Mucosa of descending colon (tissue), 3 donors: ENCODE results near the gene ASS1. TPM values are rescaled to one million over a fixed set of nuclear protein-coding genes. Genes with fewer than 3 reads are reported as not detected.
A peak's percentile ranks its signal among the peaks of the same experiment; 100 is the strongest.

Experiments used
- ATAC-seq: fragments of 200-7000 bp; cut with Tn5 transposase; one replicate; pipeline ENCODE4 v1.9.1; 2020; ENCODE audit warnings: mild to moderate bottlenecking, moderate library complexity
- DNase-seq, 3 donors: peaks; one replicate each; pipeline ENCODE4 v3.0.0-alpha.2; 2020
- H3K36me3 ChIP-seq: fragments of 200-600 bp; one replicate; pipeline ENCODE4 v1.8.0; 2021; ENCODE audit warnings: low read depth, mild to moderate bottlenecking
- H3K4me1 ChIP-seq: fragments of 200-600 bp; one replicate; pipeline ENCODE4 v1.8.0; 2021; ENCODE audit warnings: low read depth, mild to moderate bottlenecking
- H3K4me3 ChIP-seq: fragments of 200-600 bp; one replicate; pipeline ENCODE4 v1.8.0; 2021; ENCODE audit warnings: mild to moderate bottlenecking
- H3K9me3 ChIP-seq: fragments of 200-600 bp; one replicate; pipeline ENCODE4 v1.8.0; 2021; ENCODE audit warnings: mild to moderate bottlenecking
- CTCF ChIP-seq: fragments of 200-600 bp; IDR thresholded peaks from one replicate; pipeline ENCODE4 v1.8.0; 2022; ENCODE audit warnings: antibody characterized with exemption, mild to moderate bottlenecking
- intact Hi-C, 2 donors: fragments of 100-400 bp; cut with DNase I in 1 of 2; cut with micrococcal nuclease in 1 of 2; formaldehyde crosslinking; loops; one replicate each; pipeline versions ENCODE4 v1.11.0 to v1.11.1; 2022; cut with DNase I, micrococcal nuclease
- total RNA-seq, 3 donors: library from RNA; stranded (reverse); fragmentation: NEBNext Ultra II Directional in 2 of 3; extraction: Animal tissue kit (Norgen Biotek cat#: 25700) in 2 of 3; gene quantifications; one replicate each; pipeline versions ENCODE4 v1.2.1 to v1.2.4, GENCODE V29; 2021 to 2023
- donor health status: DM: no; HTN: no; CAD: no; lungs with moderate emphysema.
- donor health status: DM: no; HTN: no; CAD: no.
- donor health status: DM: no; HTN: yes; CAD: no.

The ASS1 gene
- total RNA-seq, 3 donors from 2014 or later, result 221 to 410 (median 408) TPM

- Histone ChIP-seq H3K36me3 (no peaks in the 10 kb centered on the region), H3K4me3 (no peak overlapping the region), H3K9me3 (no peaks in the 10 kb centered on the region), H3K4me1 (no peaks in the 10 kb centered on the region)
- DNase-seq, result no peak
- TF ChIP-seq CTCF, result no peak
- intact Hi-C loops, result no loop called here
- no peak for ATAC-seq
Observed at GRCh38 chr9:130541533-130541932, 96.8 kb downstream of the ASS1 start.

GRCh38 chr9:130542038-130542437 lies 97.3 kb downstream of the ASS1 start:
- no peak for ATAC-seq
- no peak for TF ChIP-seq CTCF
- no peaks in the 10 kb centered on the region for H3K36me3 ChIP-seq
- intact Hi-C loops, result no loop called here
- no peaks in the 10 kb centered on the region for H3K4me1 ChIP-seq
- H3K4me3 ChIP-seq, result no peak overlapping the region
- DNase-seq, result no peak
- no peaks in the 10 kb centered on the region for H3K9me3 ChIP-seq

- intact Hi-C loops, result no loop called here
Observed at GRCh38 chr9:130542457-130543228, 97.9 kb downstream of the ASS1 start.

GRCh38 chr9:130543368-130543767 lies 98.6 kb downstream of the ASS1 start:
- no peak for TF ChIP-seq CTCF
- no peaks in the 10 kb centered on the region for H3K36me3 ChIP-seq
- H3K4me1 ChIP-seq, result no peaks in the 10 kb centered on the region
- ATAC-seq (no peak), DNase-seq (no peak)
- H3K9me3 ChIP-seq, result no peaks in the 10 kb centered on the region
- intact Hi-C loops, result no loop called here
- H3K4me3 ChIP-seq, result no peak overlapping the region

More at GRCh38 chr9:130542457-130543228, 97.9 kb downstream of the ASS1 start:
- Histone ChIP-seq H3K4me1 (no peaks in the 10 kb centered on the region), H3K9me3 (no peaks in the 10 kb centered on the region), H3K4me3 (no peak overlapping the region), H3K36me3 (no peaks in the 10 kb centered on the region)
- DNase-seq (no peak), ATAC-seq (peak; percentile 31)
- no peak for TF ChIP-seq CTCF

- no peak for DNase-seq
- Histone ChIP-seq H3K4me3 (no peak overlapping the region), H3K4me1 (no peaks in the 10 kb centered on the region), H3K36me3 (no peaks in the 10 kb centered on the region), H3K9me3 (no peaks in the 10 kb centered on the region)
- no peak for ATAC-seq
- TF ChIP-seq CTCF, result no peak
- intact Hi-C loops, result no loop called here
Observed at GRCh38 chr9:130543859-130544258, 99.1 kb downstream of the ASS1 start.
